ENCODE data around the gene ZDHHC19.

ZDHHC19 gene

DNA sequence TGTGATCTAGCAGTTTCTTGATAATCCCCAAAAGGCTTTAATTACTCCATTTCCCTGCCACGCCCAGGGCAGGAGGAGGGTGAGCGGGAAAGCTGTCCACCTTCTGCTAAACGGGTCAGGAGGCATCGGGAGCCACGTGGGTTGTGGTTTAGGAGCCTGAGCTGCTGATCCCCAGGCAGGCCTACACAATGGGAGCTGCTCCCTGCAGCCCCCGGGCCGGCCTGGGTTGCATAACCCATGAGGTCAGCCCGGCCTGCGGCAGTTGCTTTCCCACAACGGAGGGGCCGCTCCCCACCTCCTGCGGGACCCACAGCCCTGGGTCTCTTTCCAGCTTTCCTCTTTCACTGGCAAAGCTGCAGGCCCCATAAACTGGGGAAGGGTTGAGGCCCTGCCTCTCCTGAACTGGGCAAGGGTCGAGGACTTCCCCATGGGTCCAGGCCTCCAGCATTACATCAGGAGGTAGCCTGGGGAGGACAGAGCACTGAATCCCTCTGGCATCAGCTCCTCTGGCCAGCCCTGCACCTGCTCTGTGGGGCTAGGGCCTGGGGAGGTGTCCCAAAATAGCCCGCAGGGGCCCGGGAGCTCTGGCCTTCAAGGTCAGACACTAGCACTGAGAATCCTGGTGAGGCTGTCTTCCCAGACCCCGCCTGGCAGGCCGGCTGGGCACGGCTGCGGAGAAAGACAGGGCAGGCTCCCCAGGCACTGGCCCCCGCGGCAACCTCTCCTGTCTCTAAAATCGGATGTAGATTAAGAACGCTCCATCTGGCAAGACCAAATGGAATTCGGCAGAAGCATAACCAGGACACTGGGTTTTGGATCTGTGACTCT is 47.3 kb downstream of the ZDHHC19 start:
- Mint-ChIP-seq H3K27ac (no peak overlapping the region), H3K9me3 (ENCODE audit: low read depth) (no peaks in the 10 kb centered on the region), H3K27me3 (no peaks in the 10 kb centered on the region), H3K36me3 (no peaks in the 10 kb centered on the region), H3K4me1 (ENCODE audit: low read depth) (peaks cover 11% of the 10 kb centered on the region), H3K4me3 (no peak overlapping the region)

DNA sequence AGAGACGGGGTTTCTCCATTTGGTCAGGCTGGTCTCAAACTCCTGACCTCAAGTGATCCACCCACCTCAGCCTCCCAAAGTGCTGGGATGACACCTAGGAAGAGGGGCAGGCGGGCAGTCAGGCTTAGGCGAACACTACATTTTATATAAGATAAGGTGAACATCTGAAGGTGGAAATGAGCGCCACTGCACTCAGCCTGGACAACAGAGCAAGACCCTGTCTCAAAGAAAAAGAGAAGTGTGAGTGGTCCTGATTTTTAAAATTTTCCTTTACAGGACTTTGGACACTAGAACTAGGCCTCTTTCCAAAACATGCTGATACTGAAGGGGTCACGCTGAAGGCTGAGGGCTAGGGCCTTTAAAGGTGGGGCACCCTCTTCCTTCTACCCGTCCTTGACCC is 48.0 kb downstream of the ZDHHC19 start:
- Mint-ChIP-seq H3K27ac (no peak overlapping the region), H3K4me1 (ENCODE audit: low read depth) (peaks cover 11% of the 10 kb centered on the region)

DNA sequence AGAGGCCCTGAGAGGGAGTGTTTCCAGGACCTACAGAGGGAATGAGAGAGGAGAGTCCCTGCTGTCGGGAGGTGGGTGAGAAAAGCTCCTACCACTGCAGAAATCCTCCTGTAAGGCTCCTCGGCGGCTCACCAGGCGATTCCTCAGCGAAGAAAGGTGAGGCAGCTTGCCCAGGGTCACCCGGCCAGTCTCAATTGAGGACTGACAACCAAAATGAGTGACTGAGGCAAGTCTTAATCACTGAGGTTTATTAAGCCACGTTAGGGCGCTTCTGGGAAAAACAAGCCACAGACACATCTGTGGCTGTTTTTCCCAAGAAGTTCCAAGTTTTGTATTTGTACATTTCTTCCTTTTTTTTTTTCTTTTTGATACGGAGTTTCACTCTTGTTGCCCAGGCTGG is 48.5 kb downstream of the ZDHHC19 start:
- Mint-ChIP-seq H3K4me1 (ENCODE audit: low read depth) (peaks cover 11% of the 10 kb centered on the region), H3K9me3 (ENCODE audit: low read depth) (no peaks in the 10 kb centered on the region), H3K4me3 (no peak overlapping the region), H3K36me3 (no peaks in the 10 kb centered on the region), H3K27me3 (no peaks in the 10 kb centered on the region), H3K27ac (no peak overlapping the region)

More for the DNA sequence above, 48.0 kb downstream of the ZDHHC19 start:
- Mint-ChIP-seq H3K4me3 (no peak overlapping the region), H3K36me3 (no peaks in the 10 kb centered on the region), H3K27me3 (no peaks in the 10 kb centered on the region), H3K9me3 (ENCODE audit: low read depth) (no peaks in the 10 kb centered on the region)

DNA sequence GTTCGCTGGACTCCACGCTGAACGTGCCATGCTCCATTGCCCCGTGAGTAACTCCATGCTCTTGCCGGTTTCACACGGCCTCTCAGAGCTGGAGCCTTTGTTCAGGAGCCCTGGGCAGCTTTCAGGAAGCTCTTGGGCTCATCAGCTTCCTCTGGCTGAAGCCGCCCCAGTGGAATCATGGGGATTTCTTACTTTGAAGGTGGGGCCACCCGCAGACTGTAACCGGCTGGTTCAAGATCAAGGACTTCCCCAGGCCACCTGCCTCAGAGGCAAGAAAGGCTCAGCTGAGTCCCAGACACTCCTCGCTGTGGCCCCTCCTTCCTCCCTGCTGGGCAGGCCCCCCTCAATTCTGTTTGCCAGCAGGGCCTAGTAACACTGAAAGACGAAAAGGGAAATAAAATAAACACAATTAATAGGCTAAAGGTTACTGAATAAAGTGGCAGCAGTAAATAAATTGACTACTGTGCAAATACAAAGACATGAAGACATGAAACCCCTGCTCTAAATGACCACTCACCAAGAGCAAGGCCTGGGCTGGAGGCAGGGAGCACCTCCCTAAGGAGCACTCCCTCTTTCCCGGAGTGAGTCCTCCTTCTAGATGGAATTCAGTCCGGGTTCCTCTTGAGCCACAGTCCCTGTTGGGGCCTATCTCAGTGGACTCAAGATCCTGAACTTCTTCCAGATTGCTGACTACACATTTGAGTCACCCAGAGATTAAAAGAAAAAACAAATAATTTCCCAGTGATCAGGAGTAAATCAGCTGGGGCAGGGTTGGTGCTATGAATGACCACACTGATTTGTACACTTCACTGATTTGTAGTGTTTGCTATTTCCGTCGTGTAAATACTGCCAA is 51.0 kb downstream of the ZDHHC19 start:
- Mint-ChIP-seq H3K36me3 (no peaks in the 10 kb centered on the region), H3K27me3 (no peaks in the 10 kb centered on the region), H3K4me3 (no peak overlapping the region), H3K4me1 (ENCODE audit: low read depth) (peaks cover 11% of the 10 kb centered on the region), H3K27ac (no peak overlapping the region), H3K9me3 (ENCODE audit: low read depth) (no peaks in the 10 kb centered on the region)

DNA sequence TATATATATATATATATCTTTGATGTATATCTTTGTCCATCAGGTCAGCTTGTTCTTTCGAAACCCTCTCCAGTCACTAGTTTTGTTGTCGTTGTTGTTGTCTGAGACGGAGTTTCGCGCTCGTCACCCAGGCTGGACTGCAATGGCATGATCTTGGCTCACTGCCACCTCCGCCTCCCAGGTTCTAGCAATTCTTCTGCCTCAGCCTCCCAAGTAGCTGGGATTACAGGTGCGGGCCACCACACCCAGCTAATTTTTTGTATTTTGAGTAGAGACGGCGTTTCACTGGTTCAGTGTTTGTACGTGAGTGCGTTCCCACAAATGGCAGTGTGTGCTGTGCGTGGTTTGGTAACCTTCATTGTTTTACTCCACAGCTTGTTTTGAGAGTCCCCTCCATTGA is 51.7 kb downstream of the ZDHHC19 start:
- H3K4me1 Mint-ChIP-seq (ENCODE audit: low read depth) = peaks cover 11% of the 10 kb centered on the region
- H3K9me3 Mint-ChIP-seq (ENCODE audit: low read depth) = no peaks in the 10 kb centered on the region
- H3K27ac Mint-ChIP-seq = no peak overlapping the region
- H3K27me3 Mint-ChIP-seq = no peaks in the 10 kb centered on the region
- H3K36me3 Mint-ChIP-seq = no peaks in the 10 kb centered on the region
- H3K4me3 Mint-ChIP-seq = no peak overlapping the region

DNA sequence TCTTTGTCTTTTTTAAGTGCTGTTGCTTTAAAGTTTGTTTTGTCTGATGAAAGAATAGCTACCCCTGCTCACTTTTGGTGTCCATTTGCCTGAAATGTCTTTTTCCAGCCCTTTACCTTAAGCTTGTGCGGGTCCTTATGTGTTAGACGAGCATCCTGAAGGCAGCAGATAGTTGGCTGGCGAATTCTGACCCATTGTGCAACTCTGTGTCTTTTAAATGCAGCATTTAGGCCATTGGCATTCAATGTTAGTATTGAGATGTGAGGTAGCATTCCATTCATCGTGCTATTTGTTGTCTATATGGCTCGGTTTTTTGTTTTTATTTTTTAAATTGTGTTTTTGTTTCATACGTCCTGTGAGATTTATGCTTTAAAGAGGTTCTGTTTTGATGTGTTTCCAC is 55.0 kb downstream of the ZDHHC19 start:
- no peak overlapping the region for H3K4me3 Mint-ChIP-seq
- H3K9me3 Mint-ChIP-seq (ENCODE audit: low read depth) = no peaks in the 10 kb centered on the region
- no peaks in the 10 kb centered on the region for H3K27me3 Mint-ChIP-seq
- no peak overlapping the region for H3K27ac Mint-ChIP-seq
- H3K36me3 Mint-ChIP-seq = no peaks in the 10 kb centered on the region
- H3K4me1 Mint-ChIP-seq (ENCODE audit: low read depth) = peaks cover 11% of the 10 kb centered on the region

DNA sequence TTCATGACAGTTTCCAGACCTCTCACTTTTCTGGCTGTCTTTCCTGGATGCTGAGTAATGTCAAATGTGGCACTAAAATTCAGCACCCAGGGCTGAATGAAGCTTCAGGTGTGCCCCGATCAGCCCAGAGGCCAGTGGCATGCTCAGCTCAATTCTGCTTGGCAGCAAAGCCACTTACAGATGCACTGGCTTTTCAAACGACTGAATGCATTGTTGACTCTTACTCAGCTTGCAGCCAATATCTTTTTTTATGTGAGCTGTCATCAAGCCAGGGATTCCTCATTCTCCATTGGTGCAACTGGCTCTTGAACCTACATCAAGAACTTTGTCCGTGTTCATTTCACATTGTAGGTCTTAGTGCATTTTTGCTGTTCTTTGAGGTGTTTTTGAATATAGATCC is 60.7 kb downstream of the ZDHHC19 start:
- H3K27ac Mint-ChIP-seq = no peak overlapping the region
- no peaks in the 10 kb centered on the region for H3K36me3 Mint-ChIP-seq
- no peaks in the 10 kb centered on the region for H3K27me3 Mint-ChIP-seq
- H3K9me3 Mint-ChIP-seq (ENCODE audit: low read depth) = peaks cover 8% of the 10 kb centered on the region
- no peaks in the 10 kb centered on the region for H3K4me1 Mint-ChIP-seq (ENCODE audit: low read depth)
- H3K4me3 Mint-ChIP-seq = no peak overlapping the region

DNA sequence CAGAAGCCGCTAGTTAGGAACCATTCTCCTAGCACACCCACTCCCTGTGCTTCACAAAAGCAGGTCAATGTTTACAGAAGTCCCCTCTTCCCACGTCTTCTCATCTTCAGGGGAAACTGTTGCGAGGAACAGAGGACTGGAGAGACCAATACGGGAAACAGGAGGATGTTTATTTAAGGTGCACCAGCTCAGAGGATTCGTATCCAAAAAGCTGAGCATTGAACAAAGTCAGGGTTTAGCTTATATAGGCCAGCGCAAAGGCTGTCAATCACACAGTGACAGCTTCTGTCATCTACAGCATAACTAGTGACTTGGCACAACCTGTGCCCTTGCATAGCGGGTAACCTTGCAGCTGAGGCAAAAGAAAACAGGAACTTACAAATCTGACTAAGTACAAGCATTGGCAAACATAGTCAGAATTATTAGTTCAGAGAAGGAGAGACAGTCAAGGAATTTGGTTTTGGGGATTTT is 61.3 kb downstream of the ZDHHC19 start:
- H3K27ac Mint-ChIP-seq = no peak overlapping the region
- no peaks in the 10 kb centered on the region for H3K27me3 Mint-ChIP-seq
- H3K9me3 Mint-ChIP-seq (ENCODE audit: low read depth) = peaks cover 8% of the 10 kb centered on the region
- H3K36me3 Mint-ChIP-seq = no peaks in the 10 kb centered on the region
- H3K4me3 Mint-ChIP-seq = no peak overlapping the region
- H3K4me1 Mint-ChIP-seq (ENCODE audit: low read depth) = no peaks in the 10 kb centered on the region

DNA sequence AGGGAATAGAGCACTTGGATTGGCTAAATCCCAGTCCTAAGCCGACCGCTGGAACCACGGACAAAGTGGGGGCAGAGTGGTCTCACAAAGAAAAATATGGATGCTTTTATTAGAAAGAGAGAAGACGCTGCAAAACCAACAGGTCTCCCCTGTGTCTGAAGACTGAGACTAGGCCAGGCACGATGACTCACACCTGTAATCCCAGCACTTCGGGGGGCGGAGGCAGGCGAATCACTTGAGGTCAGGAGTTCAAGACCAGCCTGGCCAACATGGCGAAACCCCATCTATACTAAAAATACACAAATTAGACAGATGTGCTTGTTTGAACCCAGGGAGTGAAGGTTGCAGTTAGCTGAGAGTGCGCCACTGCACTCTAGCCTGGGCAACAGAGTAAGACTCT is 61.8 kb downstream of the ZDHHC19 start:
- H3K4me1 Mint-ChIP-seq (ENCODE audit: low read depth) = no peaks in the 10 kb centered on the region
- H3K4me3 Mint-ChIP-seq = no peak overlapping the region
- no peaks in the 10 kb centered on the region for H3K27me3 Mint-ChIP-seq
- peaks cover 8% of the 10 kb centered on the region for H3K9me3 Mint-ChIP-seq (ENCODE audit: low read depth)
- H3K27ac Mint-ChIP-seq = no peak overlapping the region
- no peaks in the 10 kb centered on the region for H3K36me3 Mint-ChIP-seq

Data from activated naive CD8-positive, alpha-beta T cell (primary cell).